Fibroblast of villous mesenchyme (primary cell): ENCODE results near the gene LRCOL1. TPM values are rescaled to one million over a fixed set of nuclear protein-coding genes. Genes with fewer than 3 reads are reported as not detected.
A peak's percentile ranks its signal among the peaks of the same experiment; 100 is the strongest.

Experiments used
- DNase-seq: peaks from one replicate; pipeline ENCODE4 v3.0.0-alpha.2; 2010; ENCODE audit warnings: low read depth
- H3K4me3 ChIP-seq: 2 replicates; pipeline ENCODE4 v1.5.1; 2011; ENCODE audit warnings: low read depth, mild to moderate bottlenecking, low read length
- CTCF ChIP-seq: IDR thresholded peaks from 2 replicates; pipeline ENCODE4 v1.5.1; 2012; ENCODE audit warnings: low read depth, mild to moderate bottlenecking, low read length; ENCODE audit not compliant: insufficient read depth
- total RNA-seq: library from RNA; depleted of rRNA; stranded (reverse); fragments of >200 nt; gene quantifications from 2 replicates; pipeline ENCODE4 v1.2.3, GENCODE V29; 2012

LRCOL1 gene
- total RNA-seq = 0.32 TPM in 1 of 2 replicates, not detected in the other

DNA sequence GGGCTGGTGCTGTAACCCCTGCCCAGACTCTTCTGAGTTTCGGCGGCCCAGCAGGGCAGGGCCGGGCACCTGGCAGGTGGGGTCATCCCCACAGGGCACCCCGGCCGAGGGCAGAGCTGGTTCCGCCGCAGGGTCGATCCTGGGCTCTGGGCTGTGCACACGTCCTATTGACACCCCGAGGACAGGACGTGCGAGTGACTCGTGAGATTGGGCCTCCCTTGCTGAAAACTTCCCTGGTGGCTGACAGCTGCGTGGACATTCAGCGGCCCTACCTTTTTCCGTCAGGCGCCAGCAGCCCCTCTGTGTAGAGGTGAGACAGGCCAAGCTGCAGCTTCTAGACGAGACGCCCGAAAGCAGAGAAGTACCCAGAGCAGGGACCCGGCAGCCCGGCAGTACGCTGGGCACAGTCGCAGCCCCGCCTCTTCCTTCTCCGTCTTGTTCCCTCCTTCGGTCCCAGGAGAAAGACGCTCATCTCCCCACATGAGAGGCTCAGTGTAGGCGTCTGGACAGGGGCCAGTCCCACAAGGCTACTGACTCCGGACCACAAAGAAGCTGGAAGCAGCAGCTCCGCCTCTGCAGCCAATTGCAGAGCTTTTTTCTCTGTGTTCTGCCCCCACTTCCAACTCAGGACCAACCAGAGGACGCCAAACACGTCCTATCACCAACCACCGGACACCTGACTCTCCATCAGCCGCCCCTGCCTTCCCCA lies at the start of gene LRCOL1:
Gene LRCOL1 (minus strand): TSS at position 532 of the 709 bp plus-strand sequence. CDS start 4,331 bp downstream, outside the sequence.
- H3K4me3 ChIP-seq = peak within 1 kb of the TSS; percentile 25
- no peak for TF ChIP-seq CTCF
- peak; percentile 61 for DNase-seq

DNA sequence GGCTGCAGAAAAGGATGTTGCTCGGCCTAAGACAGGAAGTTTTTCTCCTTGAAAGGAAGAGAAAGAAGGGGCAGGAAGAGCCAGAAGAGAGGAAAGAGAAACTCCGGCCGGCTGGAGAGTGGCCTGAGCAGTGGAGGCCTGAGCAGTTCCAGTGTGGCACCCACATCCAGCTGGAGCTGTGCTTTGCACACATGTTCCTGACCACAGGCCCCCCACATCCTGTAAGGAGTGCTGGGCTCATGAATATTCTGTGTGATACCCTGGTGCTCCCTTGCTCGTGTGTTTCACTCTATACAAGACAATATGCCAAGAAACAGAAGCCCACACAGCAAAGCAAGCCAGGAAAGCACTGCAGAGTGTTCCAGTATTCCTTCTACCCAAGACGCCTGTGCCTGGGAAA lies 49.7 kb upstream of the LRCOL1 start:
- no peak for TF ChIP-seq CTCF
- no peak overlapping the region for H3K4me3 ChIP-seq
- no peak for DNase-seq

DNA sequence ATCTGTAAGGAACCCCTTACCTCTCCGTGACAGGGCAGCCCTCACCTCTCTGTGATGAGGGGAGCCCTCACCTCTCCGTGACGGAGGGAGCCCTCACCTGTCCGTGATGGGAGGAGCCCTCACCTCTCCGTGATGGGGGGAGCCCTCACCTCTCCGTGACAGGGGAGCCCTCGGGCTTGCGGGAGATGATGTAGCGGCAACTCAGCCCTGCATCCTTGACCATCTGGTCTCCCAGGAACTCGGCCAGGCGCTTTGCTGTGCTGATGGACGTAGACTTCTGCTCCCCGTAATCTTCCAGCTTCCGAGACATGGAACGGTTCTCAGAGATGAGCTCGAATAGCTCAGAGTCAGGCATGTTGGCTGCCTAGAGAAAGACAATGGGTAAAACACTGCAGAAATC lies 48.8 kb upstream of the LRCOL1 start:
- DNase-seq = no peak
- H3K4me3 ChIP-seq = no peak overlapping the region
- TF ChIP-seq CTCF = no peak

GRCh38 chr12:132658149-132658894 lies 47.9 kb upstream of the LRCOL1 start:
- DNase-seq = no peak
- no peak overlapping the region for H3K4me3 ChIP-seq
- no peak for TF ChIP-seq CTCF

GRCh38 chr12:132657004-132657727 lies 46.8 kb upstream of the LRCOL1 start:
- DNase-seq = peak; percentile 1
- H3K4me3 ChIP-seq = no peak overlapping the region
- no peak for TF ChIP-seq CTCF

DNA sequence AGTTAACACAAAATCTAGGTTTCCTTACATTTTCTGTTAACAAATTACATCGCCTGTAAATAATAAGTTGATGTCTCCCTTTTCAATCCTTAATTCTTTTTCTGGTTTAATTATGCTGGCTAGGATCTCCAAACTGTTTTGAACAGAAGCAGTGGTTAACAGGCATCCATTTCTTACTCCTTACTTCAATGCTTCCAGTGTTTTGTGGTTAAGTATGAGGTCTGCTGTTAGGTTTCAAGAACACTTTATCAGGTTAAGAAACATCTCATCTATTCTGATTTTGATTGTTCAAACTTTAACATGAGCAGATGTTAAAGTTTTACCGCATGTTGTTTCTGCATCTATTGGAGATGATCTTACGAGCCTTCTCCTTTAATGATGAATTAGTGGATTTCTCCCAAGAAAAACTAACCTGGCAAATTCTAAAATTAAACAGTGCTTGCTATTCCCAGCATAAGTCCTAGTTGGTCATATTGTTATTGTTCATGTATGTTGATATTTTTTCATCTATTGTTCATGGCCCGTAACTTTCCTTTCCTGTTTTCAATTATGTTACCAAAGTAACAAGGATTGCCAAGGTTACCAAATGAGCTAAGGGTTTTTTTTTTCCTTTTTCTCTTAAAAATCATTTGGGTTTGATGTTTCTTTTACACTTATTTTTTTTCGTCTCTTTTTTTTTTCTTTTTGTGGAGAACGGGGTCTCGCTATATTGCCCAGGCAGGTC lies 43.3 kb upstream of the LRCOL1 start:
- H3K4me3 ChIP-seq = no peak overlapping the region
- no peak for DNase-seq
- no peak for TF ChIP-seq CTCF
